K562 (cell line): ENCODE data around the gene ADGRG1. TPM values are rescaled to one million over a fixed set of nuclear protein-coding genes. Genes with fewer than 3 reads are reported as not detected.

Experiments used
- C11orf30 ChIP-seq: fragments of 450-650 bp; IDR thresholded peaks from 2 replicates; pipeline ENCODE4 v1.6.1; 2016; ENCODE audit warnings: low read depth, mild to moderate bottlenecking
- CBFA2T3 ChIP-seq: fragments of 450-650 bp; IDR thresholded peaks from 2 replicates; pipeline ENCODE4 v1.6.1; 2017
- HSF4 ChIP-seq: fragments of 250-450 bp; sonication (Bioruptor Pico); IDR thresholded peaks from 2 replicates; pipeline ENCODE4 v2.1.2; 2022; ENCODE audit warnings: mild to moderate bottlenecking, moderate library complexity, borderline replicate concordance
- MAFF ChIP-seq: IDR thresholded peaks from 2 replicates; pipeline ENCODE4 v1.6.1; 2012; ENCODE audit warnings: low read length, improper control_type of control experiment
- MAFG ChIP-seq: fragments of 450-650 bp; conservative IDR thresholded peaks from 2 replicates; pipeline ENCODE4 v1.6.1; 2016; ENCODE audit warnings: missing genetic modification characterization, missing compliant biosample characterization
- MAFK ChIP-seq: IDR thresholded peaks from 2 replicates; pipeline ENCODE4 v1.6.1; 2011; ENCODE audit warnings: low read length, improper control_type of control experiment
- MTA2 ChIP-seq: fragments of 450-650 bp; IDR thresholded peaks from 2 replicates; pipeline ENCODE4 v1.6.1; 2016; ENCODE audit warnings: low read depth
- NCOR1 ChIP-seq: fragments of 450-650 bp; IDR thresholded peaks from 2 replicates; pipeline ENCODE4 v1.6.1; 2016; ENCODE audit warnings: mild to moderate bottlenecking, moderate library complexity
- NR2C1 ChIP-seq, 2 experiments: fragments of 450-650 bp; IDR thresholded peaks; 2 replicates each; pipeline ENCODE4 v1.6.1; 2017; ENCODE audit warnings: mild to moderate bottlenecking in 2 of 2, antibody characterized with exemption in 1 of 2, inconsistent platforms in 1 of 2, missing compliant biosample characterization in 1 of 2, missing genetic modification characterization in 1 of 2
- NR2C2 ChIP-seq, 2 experiments: fragments of 200-800 bp in 1 of 2; sonication (Bioruptor generic) in 1 of 2; sonication (generic) in 1 of 2; formaldehyde crosslinking in 1 of 2; IDR thresholded peaks; 2 replicates each; pipeline versions ENCODE4 v1.6.1 to v1.8.0; 2016 to 2022; ENCODE audit warnings: mild to moderate bottlenecking in 1 of 2, missing compliant biosample characterization in 1 of 2, missing genetic modification characterization in 1 of 2, missing genetic modification reagents in 1 of 2
- NR4A1 ChIP-seq, 2 experiments: fragments of 250-450 bp in 1 of 2; fragments of 450-650 bp in 1 of 2; sonication (Bioruptor Pico) in 1 of 2; IDR thresholded peaks; 2 replicates each; pipeline versions ENCODE4 v1.4.0 to v1.6.1; 2016 to 2020; ENCODE audit warnings: mild to moderate bottlenecking in 2 of 2, missing compliant biosample characterization in 1 of 2, missing genetic modification characterization in 1 of 2, moderate library complexity in 1 of 2
- PML ChIP-seq: IDR thresholded peaks from 2 replicates; pipeline ENCODE4 v1.6.1; 2012; ENCODE audit warnings: low read length, inconsistent platforms
- SMARCA4 ChIP-seq: fragments of 450-650 bp; IDR thresholded peaks from 2 replicates; pipeline ENCODE4 v1.6.1; 2016
- TAL1 ChIP-seq: fragments of 450-650 bp; IDR thresholded peaks from 2 replicates; pipeline ENCODE4 v1.6.1; 2016; ENCODE audit warnings: mild to moderate bottlenecking
- ZNF143 ChIP-seq: sonication (generic); formaldehyde crosslinking; IDR thresholded peaks from 2 replicates; pipeline ENCODE4 v1.9.0; 2022; ENCODE audit warnings: mild to moderate bottlenecking, missing genetic modification reagents
- ZNF197 ChIP-seq: fragments of 200-800 bp; sonication (Bioruptor generic); IDR thresholded peaks from 2 replicates; pipeline ENCODE4 v1.6.1; 2016; ENCODE audit warnings: low read depth, missing genetic modification characterization, missing compliant biosample characterization
- ZNF316 ChIP-seq: fragments of 450-650 bp; IDR thresholded peaks from 2 replicates; pipeline ENCODE4 v1.6.1; 2016
- ZNF589 ChIP-seq: fragments of 200-800 bp; sonication (Bioruptor generic); IDR thresholded peaks from 2 replicates; pipeline ENCODE4 v1.6.1; 2016; ENCODE audit warnings: low read depth, missing genetic modification characterization, missing compliant biosample characterization
- ZNF699 ChIP-seq: fragments of 250-450 bp; sonication (Bioruptor Pico); IDR thresholded peaks from 2 replicates; pipeline ENCODE4 v1.8.0; 2021; ENCODE audit warnings: mild to moderate bottlenecking, moderate library complexity; ENCODE audit not compliant: insufficient replicate concordance
- polyA plus RNA-seq, 8 experiments: library from polyadenylated mRNA; depleted of rRNA in 4 of 8; stranded (reverse) in 5 of 8; unstranded in 3 of 8; fragments of >200 nt; fragmentation: Nextera tagmentation in 2 of 8; fragmentation: Illumina TruSeq in 1 of 8; extraction: Ambion mirVana in 2 of 8; extraction: Trizol in 1 of 8; gene quantifications; 2 replicates each; pipeline versions ENCODE4 v1.2.1 to v1.2.3, GENCODE V29; 2011 to 2014; ENCODE audit warnings: inconsistent platforms in 1 of 8, missing spikeins in 1 of 8
- total RNA-seq, 7 experiments: library from RNA; depleted of rRNA in 6 of 7; stranded (reverse); fragments of >200 nt in 6 of 7; fragmentation: Illumina TruSeq in 2 of 7; extraction: Trizol in 2 of 7; gene quantifications; 2 replicates each; pipeline versions ENCODE4 v1.2.1 to v1.2.3, GENCODE V29; 2011 to 2021; ENCODE audit warnings: low replicate concordance in 1 of 7
- TF ChIP-seq, protein P1 (sequence below): sonication (generic); IDR thresholded peaks from 2 replicates; pipeline ENCODE4 v1.6.1; 2016
- TF ChIP-seq, protein P2 (sequence below): sonication (generic); formaldehyde crosslinking; IDR thresholded peaks from 2 replicates; pipeline ENCODE4 v1.8.1; 2023; ENCODE audit warnings: mild to moderate bottlenecking, missing genetic modification reagents
- TF ChIP-seq, protein P3 (sequence below): fragments of 250-450 bp; sonication (Bioruptor Pico); IDR thresholded peaks from 2 replicates; pipeline ENCODE4 v1.5.0; 2021

ADGRG1 gene
- total and polyA plus RNA-seq, 9 of the 15 experiments (the other 6 are each of a cell fraction or from before 2014, with no cell fraction given), result 0.04 to 0.31 (median 0.16) TPM; not detected in 6

DNA sequence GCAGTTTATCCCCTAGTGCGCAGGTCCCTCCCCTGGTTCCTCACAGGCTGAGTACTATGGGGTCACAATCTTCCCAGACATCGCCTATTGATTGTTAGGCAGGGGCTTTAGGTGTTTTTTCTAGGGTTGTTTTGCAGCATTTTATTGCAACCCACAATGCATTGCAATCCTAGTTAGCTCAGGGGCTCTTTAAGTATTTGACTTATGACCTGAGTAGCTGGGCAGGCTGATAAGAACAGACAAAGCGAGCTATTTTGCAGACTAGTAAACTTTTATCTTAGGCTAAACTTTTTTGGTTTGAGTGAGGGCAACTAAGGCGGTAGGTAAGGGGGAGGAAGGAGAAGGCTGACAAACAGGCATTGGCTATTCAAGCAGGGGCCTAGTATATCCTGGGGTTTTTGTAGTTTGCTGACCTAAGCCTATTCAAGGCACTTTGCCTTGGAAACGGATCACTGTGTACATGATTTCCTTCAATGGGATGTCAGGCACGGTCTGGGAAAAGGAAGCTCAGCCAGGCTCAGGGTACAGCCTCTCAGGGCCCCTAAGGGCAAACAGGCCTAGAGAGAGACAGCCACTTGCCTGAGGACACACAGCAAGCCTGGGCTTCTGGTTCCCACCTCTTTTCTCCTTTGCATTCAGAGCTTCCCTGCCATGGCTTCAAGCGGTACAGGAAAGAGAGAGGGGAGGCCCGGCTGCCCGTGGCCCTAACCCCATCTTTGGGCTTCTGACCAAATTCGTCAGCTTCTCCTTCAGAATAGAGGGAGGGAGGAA is 72.5 kb downstream of the ADGRG1 start (continued):
- TF ChIP-seq MAFG, result peak; percentile 65
- TF ChIP-seq MAFF, result peak; percentile 45; the same call in 1 of the 2 replicates
- no peak for TF ChIP-seq HSF4 (CRISPR knock-in tag)
- peak; percentile 82 for TF ChIP-seq ZNF316
- TF ChIP-seq C11orf30, result peak; percentile 60
- TF ChIP-seq ZNF589, result 0 out of 2 replicates have a peak, but pooled peaks have one; percentile 24
- TF ChIP-seq ZNF699 (CRISPR knock-in tag), result no peak
- TF ChIP-seq, protein P1, sequence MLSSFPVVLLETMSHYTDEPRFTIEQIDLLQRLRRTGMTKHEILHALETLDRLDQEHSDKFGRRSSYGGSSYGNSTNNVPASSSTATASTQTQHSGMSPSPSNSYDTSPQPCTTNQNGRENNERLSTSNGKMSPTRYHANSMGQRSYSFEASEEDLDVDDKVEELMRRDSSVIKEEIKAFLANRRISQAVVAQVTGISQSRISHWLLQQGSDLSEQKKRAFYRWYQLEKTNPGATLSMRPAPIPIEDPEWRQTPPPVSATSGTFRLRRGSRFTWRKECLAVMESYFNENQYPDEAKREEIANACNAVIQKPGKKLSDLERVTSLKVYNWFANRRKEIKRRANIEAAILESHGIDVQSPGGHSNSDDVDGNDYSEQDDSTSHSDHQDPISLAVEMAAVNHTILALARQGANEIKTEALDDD, result peak; percentile 100
- TF ChIP-seq ZNF197, result 0 out of 2 replicates have a peak, but pooled peaks have one; percentile 76
- peak; percentile 72 for TF ChIP-seq SMARCA4
- peak; percentile 69 for TF ChIP-seq MTA2
- TF ChIP-seq ZNF143, result peak; percentile 64; the same call in 1 of the 2 replicates
- peak; percentile 75 for TF ChIP-seq CBFA2T3
- peak; percentile 87 for TF ChIP-seq NR2C1 (IDR thresholded peaks at IDR 0.05)
- TF ChIP-seq NR2C1 (tag; IDR thresholded peaks at IDR 0.05), result peak; percentile 91
- TF ChIP-seq, protein P2, sequence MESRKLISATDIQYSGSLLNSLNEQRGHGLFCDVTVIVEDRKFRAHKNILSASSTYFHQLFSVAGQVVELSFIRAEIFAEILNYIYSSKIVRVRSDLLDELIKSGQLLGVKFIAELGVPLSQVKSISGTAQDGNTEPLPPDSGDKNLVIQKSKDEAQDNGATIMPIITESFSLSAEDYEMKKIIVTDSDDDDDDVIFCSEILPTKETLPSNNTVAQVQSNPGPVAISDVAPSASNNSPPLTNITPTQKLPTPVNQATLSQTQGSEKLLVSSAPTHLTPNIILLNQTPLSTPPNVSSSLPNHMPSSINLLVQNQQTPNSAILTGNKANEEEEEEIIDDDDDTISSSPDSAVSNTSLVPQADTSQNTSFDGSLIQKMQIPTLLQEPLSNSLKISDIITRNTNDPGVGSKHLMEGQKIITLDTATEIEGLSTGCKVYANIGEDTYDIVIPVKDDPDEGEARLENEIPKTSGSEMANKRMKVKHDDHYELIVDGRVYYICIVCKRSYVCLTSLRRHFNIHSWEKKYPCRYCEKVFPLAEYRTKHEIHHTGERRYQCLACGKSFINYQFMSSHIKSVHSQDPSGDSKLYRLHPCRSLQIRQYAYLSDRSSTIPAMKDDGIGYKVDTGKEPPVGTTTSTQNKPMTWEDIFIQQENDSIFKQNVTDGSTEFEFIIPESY (CRISPR knock-in tag), result no peak
- TF ChIP-seq NR2C2 (CRISPR knock-in tag; IDR thresholded peaks at IDR 0.05), result peak; percentile 41; the same call in 1 of the 2 replicates
- TF ChIP-seq NR2C2 (tag; IDR thresholded peaks at IDR 0.05), result peak; percentile 94
- TF ChIP-seq TAL1, result peak; percentile 59
- TF ChIP-seq, protein P3, sequence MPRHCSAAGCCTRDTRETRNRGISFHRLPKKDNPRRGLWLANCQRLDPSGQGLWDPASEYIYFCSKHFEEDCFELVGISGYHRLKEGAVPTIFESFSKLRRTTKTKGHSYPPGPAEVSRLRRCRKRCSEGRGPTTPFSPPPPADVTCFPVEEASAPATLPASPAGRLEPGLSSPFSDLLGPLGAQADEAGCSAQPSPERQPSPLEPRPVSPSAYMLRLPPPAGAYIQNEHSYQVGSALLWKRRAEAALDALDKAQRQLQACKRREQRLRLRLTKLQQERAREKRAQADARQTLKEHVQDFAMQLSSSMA (CRISPR knock-in tag), result no peak
- TF ChIP-seq NCOR1, result peak; percentile 53
- TF ChIP-seq MAFK, result peak; percentile 47; the same call in 1 of the 2 replicates
- no peak for TF ChIP-seq NR4A1 (CRISPR knock-in tag; IDR thresholded peaks at IDR 0.05)
- peak; percentile 56; the same call in 1 of the 2 replicates for TF ChIP-seq NR4A1 (tag; IDR thresholded peaks at IDR 0.05)
- no peak for TF ChIP-seq PML
